A673 (cell line): ENCODE measurements around the gene TIMD4. TPM values are rescaled to one million over a fixed set of nuclear protein-coding genes. Genes with fewer than 3 reads are reported as not detected.

ENCODE experiments used
- BruUV-seq: library from RNA; stranded (reverse); fragments of 400-500 nt; replicated peaks from 2 replicates; lab custom pipeline; 2021; lab: Mats Ljungman, UMichigan
- CTCF ChIA-PET: fragments of 300-600 bp; sonication (Branson Sonifier 250); formaldehyde crosslinking; loops from one replicate; lab custom pipeline; 2022; ENCODE audit warnings: antibody characterized with exemption; lab: Charles Lee
- POLR2A ChIA-PET: fragments of 300-600 bp; sonication (Branson Sonifier 250); formaldehyde crosslinking; loops from one replicate; lab custom pipeline; 2022; ENCODE audit warnings: antibody characterized with exemption; ENCODE audit not compliant: low non-redundant PET; lab: Charles Lee
- DNase-seq: peaks from one replicate; pipeline ENCODE4 v3.0.0-alpha.2; 2015; ENCODE audit warnings: low spot score
- H3K27ac ChIP-seq: fragments of 200-600 bp; sonication (generic); 2 replicates; pipeline ENCODE4 v1.5.1; 2016; ENCODE audit warnings: mixed run types, low read depth, mild to moderate bottlenecking, mixed read lengths, antibody characterized with exemption, low read length; ENCODE audit not compliant: poor library complexity, severe bottlenecking
- H3K27me3 ChIP-seq: fragments of 200-600 bp; sonication (generic); replicated peaks from 2 replicates; pipeline ENCODE4 v1.6.1; 2017; ENCODE audit warnings: mixed run types, low read depth, mild to moderate bottlenecking, mixed read lengths, antibody characterized with exemption, low read length; ENCODE audit not compliant: insufficient read depth, poor library complexity
- H3K36me3 ChIP-seq: fragments of 200-600 bp; sonication (generic); 2 replicates; pipeline ENCODE4 v1.6.1; 2016; ENCODE audit warnings: mixed run types, mild to moderate bottlenecking, mixed read lengths, antibody characterized with exemption, low read length; ENCODE audit not compliant: insufficient read depth, poor library complexity, severe bottlenecking
- H3K4me1 ChIP-seq: fragments of 200-600 bp; sonication (generic); 2 replicates; pipeline ENCODE4 v1.6.1; 2017; ENCODE audit warnings: mixed run types, mild to moderate bottlenecking, mixed read lengths, antibody characterized with exemption, low read length; ENCODE audit not compliant: insufficient read depth, poor library complexity, severe bottlenecking
- H3K4me3 ChIP-seq: fragments of 200-600 bp; sonication (generic); 2 replicates; pipeline ENCODE4 v1.5.1; 2016; ENCODE audit warnings: low read depth, mixed run types, mild to moderate bottlenecking, mixed read lengths, low read length; ENCODE audit not compliant: poor library complexity, severe bottlenecking
- H3K9me3 ChIP-seq: fragments of 200-600 bp; sonication (generic); 2 replicates; pipeline ENCODE4 v1.6.1; 2016; ENCODE audit warnings: mixed run types, low read depth, mild to moderate bottlenecking, mixed read lengths, antibody characterized with exemption, low read length; ENCODE audit not compliant: poor library complexity, severe bottlenecking
- CTCF ChIP-seq: fragments of 300-800, 200-600 bp; sonication (generic); conservative IDR thresholded peaks from 2 replicates; pipeline ENCODE4 v1.5.1; 2017; ENCODE audit warnings: low read depth, mild to moderate bottlenecking, antibody characterized with exemption, low read length, moderate library complexity, mixed read lengths
- EZH2 ChIP-seq: fragments of 200-600 bp; sonication (generic); IDR thresholded peaks from 2 replicates; pipeline ENCODE4 v1.6.1; 2017; ENCODE audit warnings: borderline replicate concordance, low read depth, mild to moderate bottlenecking, mixed read lengths, antibody characterized with exemption, low read length; ENCODE audit not compliant: poor library complexity, severe bottlenecking
- intact Hi-C: fragments of 100-400 bp; cut with micrococcal nuclease; formaldehyde crosslinking; loops from one replicate; pipeline ENCODE4 v1.10.0; 2022; ENCODE audit not compliant: unreplicated experiment
- total RNA-seq: library from RNA; stranded (reverse); gene quantifications from 2 replicates; pipeline ENCODE4 v1.2.3, GENCODE V29; 2021

TIMD4 gene
- total RNA-seq, 1 experiment from 2014 or later, result not detected

- no peak overlapping the region for H3K27ac ChIP-seq
- intact Hi-C loops, result no loop called here
- POLR2A ChIA-PET, result no interaction called here
- no peak overlapping the region for H3K4me3 ChIP-seq
- no peak for TF ChIP-seq EZH2
- TF ChIP-seq CTCF, result no peak
- no peak for DNase-seq
- no peaks in the 10 kb centered on the region for H3K9me3 ChIP-seq
- H3K4me1 ChIP-seq, result no peaks in the 10 kb centered on the region
- peaks cover 12% of the 10 kb centered on the region for H3K27me3 ChIP-seq
- no TSS peak for BruUV-seq
- CTCF ChIA-PET, result no interaction called here
- H3K36me3 ChIP-seq, result no peaks in the 10 kb centered on the region
Observed at GRCh38 chr5:156893517-156893916, 69.5 kb downstream of the TIMD4 start.

DNA sequence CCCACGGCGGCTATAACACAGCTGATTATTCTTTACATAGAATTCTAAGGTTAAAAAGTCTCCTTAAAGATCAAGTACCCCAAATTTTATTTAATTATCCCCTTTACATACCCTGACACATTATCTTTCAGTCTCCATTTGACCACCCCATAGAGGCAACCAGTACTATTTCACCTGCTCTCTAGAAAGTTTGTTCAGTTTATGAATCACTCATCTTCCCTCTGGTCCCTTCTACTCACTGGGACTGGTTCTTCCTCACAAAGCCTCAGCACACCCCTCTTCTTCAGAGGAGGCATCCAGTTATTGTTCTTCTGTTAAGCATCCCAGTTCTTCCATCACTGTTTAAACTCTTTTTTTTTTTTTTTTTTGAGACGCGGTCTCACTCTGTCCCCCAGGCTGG lies 70.2 kb downstream of the TIMD4 start:
- ChIA-PET CTCF (no interaction called here), POLR2A (no interaction called here)
- BruUV-seq, result no TSS peak
- Histone ChIP-seq H3K4me1 (no peaks in the 10 kb centered on the region), H3K27me3 (peaks cover 12% of the 10 kb centered on the region), H3K27ac (no peak overlapping the region), H3K4me3 (no peak overlapping the region), H3K36me3 (no peaks in the 10 kb centered on the region), H3K9me3 (no peaks in the 10 kb centered on the region)
- intact Hi-C loops, result no loop called here
- no peak for DNase-seq
- TF ChIP-seq CTCF (no peak), EZH2 (no peak)

- no TSS peak for BruUV-seq
- CTCF ChIA-PET, result no interaction called here
- TF ChIP-seq CTCF (no peak), EZH2 (no peak)
- DNase-seq, result no peak
- H3K9me3 ChIP-seq, result no peaks in the 10 kb centered on the region
- no peak overlapping the region for H3K4me3 ChIP-seq
- H3K27me3 ChIP-seq, result peaks cover 12% of the 10 kb centered on the region
- POLR2A ChIA-PET, result no interaction called here
- no peak overlapping the region for H3K27ac ChIP-seq
- H3K36me3 ChIP-seq, result no peaks in the 10 kb centered on the region
- no peaks in the 10 kb centered on the region for H3K4me1 ChIP-seq
- intact Hi-C loops, result no loop called here
Observed at GRCh38 chr5:156892223-156892622, 70.8 kb downstream of the TIMD4 start.
